ENCODE measurements around the gene GDF15. TPM values are rescaled to one million over a fixed set of nuclear protein-coding genes. Genes with fewer than 3 reads are reported as not detected.

The GDF15 gene
- polyA plus RNA-seq, 2 of the 4 experiments (the other 2 are of a cell fraction) = 56.9 to 78.5 TPM

- TF ChIP-seq HEYL (CRISPR knock-in tag; IDR thresholded peaks at IDR 0.05) = no peak; the same call in 1 of the 2 replicates
- TF ChIP-seq FOXS1 (CRISPR knock-in tag; IDR thresholded peaks at IDR 0.05) = 0 out of 2 replicates have a peak, but pooled peaks have one; percentile 20
- TF ChIP-seq MAX (IDR thresholded peaks at IDR 0.05) = peak; percentile 88
- peak; percentile 84; the same call in 1 of the 3 replicates for TF ChIP-seq BCL3 (IDR thresholded peaks at IDR 0.05)
- TF ChIP-seq POLR2A (IDR thresholded peaks at IDR 0.05; ENCODE audit: low read length) = no peak
- TF ChIP-seq EHF (CRISPR knock-in tag; IDR thresholded peaks at IDR 0.05) = peak; percentile 56; the same call in 1 of the 2 replicates
- no peak for TF ChIP-seq CTCF (IDR thresholded peaks at IDR 0.05)
- TF ChIP-seq HOXB5 (CRISPR knock-in tag; IDR thresholded peaks at IDR 0.05) = peak; percentile 43; the same call in 1 of the 2 replicates
- 0 out of 2 replicates have a peak, but pooled peaks have one; percentile 64 for TF ChIP-seq ZSCAN20 (CRISPR knock-in tag; IDR thresholded peaks at IDR 0.05)
- peak; percentile 72 for TF ChIP-seq NFE2L2 (conservative IDR thresholded peaks at IDR 0.05; ENCODE audit: low read length)
- TF ChIP-seq RAD21 (conservative IDR thresholded peaks at IDR 0.05 in 1 of 2, IDR thresholded peaks at IDR 0.05 in 1 of 2) = peak in 1 of 2 experiments; percentile 24; a peak in 1 of 5 replicates
- TF ChIP-seq PHF8 (IDR thresholded peaks at IDR 0.05; ENCODE audit: borderline replicate concordance, low read depth) = no peak
- peak; percentile 70; the same call in 1 of the 2 replicates for TF ChIP-seq HOXA7 (CRISPR knock-in tag; IDR thresholded peaks at IDR 0.05)
- TF ChIP-seq ZC3H11A (IDR thresholded peaks at IDR 0.05) = no peak
- TF ChIP-seq E2F6 (IDR thresholded peaks at IDR 0.05; ENCODE audit: borderline replicate concordance, low read depth) = peak; percentile 65; the same call in 1 of the 2 replicates
- TF ChIP-seq HOXB13 (CRISPR knock-in tag; IDR thresholded peaks at IDR 0.05; ENCODE audit: low read depth) = no peak
- TF ChIP-seq JUN (IDR thresholded peaks at IDR 0.05) = peak; percentile 98
- TF ChIP-seq POLR2AphosphoS2 (conservative IDR thresholded peaks at IDR 0.05; ENCODE audit: low read length) = no peak
- no peak for TF ChIP-seq EHMT2 (IDR thresholded peaks at IDR 0.05; ENCODE audit: low read depth)
- peak; percentile 96 for TF ChIP-seq GATA3 (IDR thresholded peaks at IDR 0.05; ENCODE audit: borderline replicate concordance)
- TF ChIP-seq SREBF2 (IDR thresholded peaks at IDR 0.05) = no peak
- TF ChIP-seq MAFK (IDR thresholded peaks at IDR 0.05; ENCODE audit: partially characterized antibody) = peak; percentile 94
- no peak for TF ChIP-seq ELK1 (IDR thresholded peaks at IDR 0.05; ENCODE audit: low read depth, low read length)
- TF ChIP-seq HDAC2 (IDR thresholded peaks at IDR 0.05) = no peak
- TF ChIP-seq ZNF302 (CRISPR knock-in tag; IDR thresholded peaks at IDR 0.05) = no peak; the same call in 1 of the 2 replicates
These were observed 5.9 kb upstream of the GDF15 start (continued) for GRCh38 chr19:18379803-18380747.

Data from A549 (cell line).